CD4-positive, alpha-beta T cell (primary cell): Measurements from ENCODE around the gene JARID2. TPM values are rescaled to one million over a fixed set of nuclear protein-coding genes. Genes with fewer than 3 reads are reported as not detected.

Experiments used
- ATAC-seq: fragments of 200-7000 bp; cut with Tn5 transposase; one replicate; pipeline ENCODE4 v1.10.0; 2022; ENCODE audit warnings: mild to moderate bottlenecking; ENCODE audit not compliant: poor library complexity
- CTCF ChIA-PET: fragments of 350-600 bp; sonication (Branson Sonifier 250); formaldehyde crosslinking; loops from one replicate; lab custom pipeline; 2021; ENCODE audit warnings: antibody characterized with exemption, inconsistent platforms; lab: Charles Lee
- POLR2A ChIA-PET: fragments of 350-600 bp; sonication (Branson Sonifier 250); formaldehyde crosslinking; loops from one replicate; lab custom pipeline; 2021; ENCODE audit warnings: antibody characterized with exemption, inconsistent platforms; lab: Charles Lee
- DNase-seq, 14 experiments: peaks; one replicate each; pipeline ENCODE4 v3.0.0-alpha.2; 2013 to 2020; ENCODE audit warnings: mixed read lengths in 2 of 14
- H3K27ac ChIP-seq, 2 donors: one replicate each; pipeline versions ENCODE4 v1.5.1 to v1.7.0; 2013; ENCODE audit warnings: low read length in 2 of 2, low read depth in 1 of 2, mild to moderate bottlenecking in 1 of 2
- H3K27me3 ChIP-seq, 2 experiments: 1 replicate in 1 of 2; 2 replicates in 1 of 2; pipeline versions ENCODE4 v1.6.1 to v1.7.0; 2013; ENCODE audit warnings: low read length in 2 of 2, control low read depth in 1 of 2, mild to moderate bottlenecking in 1 of 2, moderate library complexity in 1 of 2; ENCODE audit not compliant: insufficient read depth in 2 of 2, control insufficient read depth in 1 of 2
- H3K36me3 ChIP-seq: one replicate; pipeline ENCODE4 v1.6.1; 2013; ENCODE audit warnings: low read length, control low read depth; ENCODE audit not compliant: insufficient read depth
- H3K4me1 ChIP-seq: one replicate; pipeline ENCODE4 v1.6.1; 2013; ENCODE audit warnings: low read length, control low read depth; ENCODE audit not compliant: insufficient read depth
- H3K4me3 ChIP-seq: one replicate; pipeline ENCODE4 v1.5.1; 2013; ENCODE audit warnings: mild to moderate bottlenecking, low read length, moderate library complexity
- H3K9me3 ChIP-seq, 2 experiments: 1 replicate in 1 of 2; 2 replicates in 1 of 2; pipeline versions ENCODE4 v1.6.1 to v1.7.0; 2013; ENCODE audit warnings: low read length in 2 of 2, mild to moderate bottlenecking in 2 of 2, control low read depth in 1 of 2, moderate library complexity in 1 of 2; ENCODE audit not compliant: control insufficient read depth in 1 of 2, insufficient read depth in 1 of 2
- H3K27ac Mint-ChIP-seq: one replicate; pipeline ENCODE4 v1.8.0; 2020; ENCODE audit warnings: mixed read lengths
- H3K27me3 Mint-ChIP-seq: one replicate; pipeline ENCODE4 v1.8.0; 2021; ENCODE audit warnings: mixed read lengths
- H3K36me3 Mint-ChIP-seq: one replicate; pipeline ENCODE4 v1.8.0; 2021; ENCODE audit warnings: low read depth, mixed read lengths
- H3K4me1 Mint-ChIP-seq: one replicate; pipeline ENCODE4 v1.8.0; 2021; ENCODE audit warnings: low read depth, mixed read lengths
- H3K4me3 Mint-ChIP-seq: one replicate; pipeline ENCODE4 v1.8.0; 2020; ENCODE audit warnings: mild to moderate bottlenecking, mixed read lengths
- H3K9me3 Mint-ChIP-seq: one replicate; pipeline ENCODE4 v1.8.0; 2020; ENCODE audit warnings: mixed read lengths
- intact Hi-C, 2 experiments: fragments of 100-400 bp; cut with DNase I in 1 of 2; cut with micrococcal nuclease in 1 of 2; formaldehyde crosslinking; loops; one replicate each; pipeline versions ENCODE4 v1.15.1 to v1.9.0; 2023 to 2025; cut with DNase I, micrococcal nuclease
- total RNA-seq, 174 experiments: library from RNA in 2 of 174; stranded (reverse) in 2 of 174; gene quantifications; one replicate each; pipeline ENCODE4 v1.2.3 and lab custom pipeline; 2021 to 2026
- TF ChIP-seq, protein P1 (sequence below): fragments of 200-600 bp; IDR thresholded peaks from one replicate; pipeline ENCODE4 v1.8.0; 2022; ENCODE audit warnings: antibody characterized with exemption, mild to moderate bottlenecking

The JARID2 gene
- total RNA-seq, 2 experiments from 2014 or later, result 32.0 to 33.0 TPM

DNA sequence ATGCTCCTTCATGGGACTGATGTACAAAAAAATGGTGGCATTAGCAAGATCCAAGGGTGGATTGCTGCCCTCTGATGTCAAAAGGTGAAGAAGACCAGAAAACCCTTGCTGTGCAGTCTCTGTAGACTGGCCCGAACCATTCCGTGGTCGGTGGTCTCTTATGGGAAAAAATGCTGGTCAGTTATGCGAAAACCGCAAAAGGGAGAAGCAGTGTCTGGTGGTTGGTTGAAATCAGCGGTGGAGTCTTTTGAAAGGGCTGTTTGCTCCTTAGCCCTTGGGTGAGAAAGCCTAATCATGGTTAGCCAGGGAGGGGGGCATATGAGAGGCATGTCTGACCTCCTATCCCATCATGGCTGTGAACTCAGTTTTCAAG lies 308.8 kb downstream of the JARID2 start:
- no peak overlapping the region for H3K4me3 ChIP-seq
- Mint-ChIP-seq H3K27ac (no peak overlapping the region), H3K4me1 (peaks cover 56% of the 10 kb centered on the region), H3K4me3 (no peak overlapping the region), H3K36me3 (no peaks in the 10 kb centered on the region), H3K27me3 (no peaks in the 10 kb centered on the region), H3K9me3 (no peaks in the 10 kb centered on the region)
- POLR2A ChIA-PET, result interaction anchor here (0.7 kb wide), 1 partner anchor 764 kb away, joined by 3 read pairs; no protein-coding TSS in a partner anchor
- no peak overlapping the region for H3K27ac ChIP-seq
- no peaks in the 10 kb centered on the region for H3K27me3 ChIP-seq
- no peaks in the 10 kb centered on the region for H3K4me1 ChIP-seq
- DNase-seq (no peak), ATAC-seq (no peak)
- CTCF ChIA-PET, result no interaction called here
- TF ChIP-seq, protein P1, sequence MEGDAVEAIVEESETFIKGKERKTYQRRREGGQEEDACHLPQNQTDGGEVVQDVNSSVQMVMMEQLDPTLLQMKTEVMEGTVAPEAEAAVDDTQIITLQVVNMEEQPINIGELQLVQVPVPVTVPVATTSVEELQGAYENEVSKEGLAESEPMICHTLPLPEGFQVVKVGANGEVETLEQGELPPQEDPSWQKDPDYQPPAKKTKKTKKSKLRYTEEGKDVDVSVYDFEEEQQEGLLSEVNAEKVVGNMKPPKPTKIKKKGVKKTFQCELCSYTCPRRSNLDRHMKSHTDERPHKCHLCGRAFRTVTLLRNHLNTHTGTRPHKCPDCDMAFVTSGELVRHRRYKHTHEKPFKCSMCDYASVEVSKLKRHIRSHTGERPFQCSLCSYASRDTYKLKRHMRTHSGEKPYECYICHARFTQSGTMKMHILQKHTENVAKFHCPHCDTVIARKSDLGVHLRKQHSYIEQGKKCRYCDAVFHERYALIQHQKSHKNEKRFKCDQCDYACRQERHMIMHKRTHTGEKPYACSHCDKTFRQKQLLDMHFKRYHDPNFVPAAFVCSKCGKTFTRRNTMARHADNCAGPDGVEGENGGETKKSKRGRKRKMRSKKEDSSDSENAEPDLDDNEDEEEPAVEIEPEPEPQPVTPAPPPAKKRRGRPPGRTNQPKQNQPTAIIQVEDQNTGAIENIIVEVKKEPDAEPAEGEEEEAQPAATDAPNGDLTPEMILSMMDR, result no peak
- intact Hi-C loops, result no loop called here
- H3K36me3 ChIP-seq, result no peaks in the 10 kb centered on the region
- no peaks in the 10 kb centered on the region for H3K9me3 ChIP-seq

DNA sequence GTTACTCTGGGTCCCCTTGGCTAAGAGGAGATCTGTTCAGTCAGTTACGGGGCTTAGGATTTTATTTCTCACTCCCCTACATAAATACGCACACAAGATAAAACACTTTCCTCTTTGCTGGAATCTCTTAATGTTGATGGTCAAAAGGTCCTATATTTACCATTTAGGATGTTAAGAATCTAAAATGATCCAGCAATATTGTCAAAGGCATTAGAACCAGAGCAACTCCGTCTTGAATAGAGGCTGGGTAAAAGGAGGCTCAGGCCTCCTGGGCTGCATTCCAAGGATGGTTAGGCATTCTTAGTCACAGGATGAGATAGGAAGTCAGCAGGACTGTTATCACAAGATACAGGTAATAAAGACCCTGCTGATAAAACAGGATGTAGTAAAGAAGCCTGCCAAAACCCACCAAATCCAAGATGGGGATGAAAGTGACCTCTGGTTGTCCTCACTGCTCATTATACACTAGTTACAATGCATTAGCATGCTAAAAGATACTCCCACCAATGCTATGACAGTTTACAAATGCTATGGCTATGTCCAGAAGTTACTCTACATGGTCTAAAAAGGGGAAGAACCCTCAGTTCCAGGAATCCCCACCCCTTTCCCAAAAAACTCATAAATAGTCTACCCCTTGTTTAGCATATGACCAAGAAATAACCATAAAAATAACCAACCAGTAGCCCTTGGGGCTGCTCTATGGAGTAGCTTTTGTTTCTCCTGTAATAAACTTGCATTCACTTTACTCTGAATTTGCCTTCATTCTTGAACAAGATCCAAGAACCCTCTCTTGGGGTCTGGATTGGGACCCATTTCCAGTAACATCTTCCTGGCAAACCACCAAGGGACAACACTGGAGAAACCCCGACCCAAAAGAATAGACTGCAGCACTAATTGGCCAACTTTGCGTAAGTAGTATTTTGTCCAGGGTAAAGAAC lies 309.5 kb downstream of the JARID2 start:
- no peak for DNase-seq
- intact Hi-C loops, result no loop called here

DNA sequence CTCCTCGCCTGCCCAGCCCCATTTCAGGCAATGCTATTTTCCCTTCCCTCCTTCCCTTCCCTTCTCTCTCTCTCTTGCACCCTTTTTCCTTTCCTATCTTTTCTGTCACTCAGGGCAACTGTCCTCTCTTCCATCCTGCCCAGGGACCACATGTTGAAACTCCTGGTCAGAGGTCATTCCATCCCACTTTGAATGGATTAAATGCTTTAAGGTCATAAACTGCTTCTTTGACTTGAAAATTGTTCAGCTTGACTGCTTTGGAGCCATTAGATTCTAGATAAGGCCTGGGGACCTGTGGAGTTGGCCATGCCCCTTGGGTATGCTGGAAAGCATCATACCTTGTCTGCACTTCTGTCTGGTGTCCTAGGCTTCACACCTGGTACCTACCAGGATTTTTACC lies 310.8 kb downstream of the JARID2 start:
- TF ChIP-seq, protein P1, result no peak
- no peak for ATAC-seq
- peak overlapping the region; percentile 31 for H3K27ac Mint-ChIP-seq
- intact Hi-C loops, result no loop called here
- no peaks in the 10 kb centered on the region for H3K27me3 ChIP-seq
- ChIA-PET CTCF (no interaction called here), POLR2A (no interaction called here)
- no peak overlapping the region for H3K4me3 ChIP-seq
- no peaks in the 10 kb centered on the region for H3K36me3 ChIP-seq
- no peaks in the 10 kb centered on the region for H3K4me1 ChIP-seq
- H3K4me3 Mint-ChIP-seq, result no peak overlapping the region
- no peaks in the 10 kb centered on the region for H3K9me3 ChIP-seq
- H3K4me1 Mint-ChIP-seq, result peaks cover 44% of the 10 kb centered on the region
- H3K27ac ChIP-seq, result no peak overlapping the region
- H3K9me3 Mint-ChIP-seq, result no peaks in the 10 kb centered on the region
- H3K36me3 Mint-ChIP-seq, result no peaks in the 10 kb centered on the region
- H3K27me3 Mint-ChIP-seq, result no peaks in the 10 kb centered on the region
- no peak for DNase-seq

More for the DNA sequence above, 309.5 kb downstream of the JARID2 start:
- H3K27ac Mint-ChIP-seq, result no peak overlapping the region
- TF ChIP-seq, protein P1, result no peak
- no peaks in the 10 kb centered on the region for H3K36me3 Mint-ChIP-seq
- H3K4me3 Mint-ChIP-seq, result no peak overlapping the region
- H3K9me3 Mint-ChIP-seq, result no peaks in the 10 kb centered on the region
- CTCF ChIA-PET, result no interaction called here
- Histone ChIP-seq H3K4me1 (no peaks in the 10 kb centered on the region), H3K27me3 (no peaks in the 10 kb centered on the region), H3K27ac (no peak overlapping the region), H3K36me3 (no peaks in the 10 kb centered on the region), H3K9me3 (no peaks in the 10 kb centered on the region), H3K4me3 (no peak overlapping the region)
- no peak for ATAC-seq
- H3K4me1 Mint-ChIP-seq, result peaks cover 56% of the 10 kb centered on the region
- POLR2A ChIA-PET, result no interaction called here
- no peaks in the 10 kb centered on the region for H3K27me3 Mint-ChIP-seq
